HEK293T (cell line): ENCODE measurements around the gene SEL1L3.

Experiments used
- BHLHE40 ChIP-seq: fragments of 450-650 bp; IDR thresholded peaks from 2 replicates; pipeline ENCODE4 v1.6.1; 2016; ENCODE audit warnings: mild to moderate bottlenecking, moderate library complexity, borderline replicate concordance
- CTBP1 ChIP-seq: fragments of 450-650 bp; IDR thresholded peaks from 2 replicates; pipeline ENCODE4 v1.6.1; 2016; ENCODE audit warnings: borderline replicate concordance
- SP1 ChIP-seq: fragments of 450-650 bp; IDR thresholded peaks from 2 replicates; pipeline ENCODE4 v1.6.1; 2017
- SUZ12 ChIP-seq: fragments of 450-650 bp; IDR thresholded peaks from 2 replicates; pipeline ENCODE4 v1.6.1; 2016; ENCODE audit warnings: mild to moderate bottlenecking
- TF ChIP-seq, protein P1 (sequence below): fragments of 450-650 bp; IDR thresholded peaks from 2 replicates; pipeline ENCODE4 v1.6.1; 2016

DNA sequence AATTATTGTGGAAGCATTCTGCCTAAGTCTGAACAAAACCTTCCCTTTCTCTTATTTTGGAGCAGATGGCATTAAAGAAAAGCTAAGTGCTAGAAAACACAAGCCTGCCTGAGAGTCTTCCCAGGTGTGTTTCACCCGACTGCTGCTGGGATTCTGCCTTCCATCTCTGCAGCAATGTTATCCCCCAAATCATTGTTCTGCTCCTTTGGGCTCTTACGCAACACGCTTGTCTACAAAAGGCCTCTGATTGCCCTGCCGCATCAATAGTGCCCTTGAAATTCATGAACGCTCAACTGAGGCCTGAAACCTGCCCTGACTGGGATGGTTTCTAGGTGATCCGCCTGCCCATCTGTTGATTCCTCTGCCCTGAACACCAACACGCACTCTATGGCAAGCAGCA lies 80.3 kb downstream of the SEL1L3 start:
- TF ChIP-seq CTBP1 (no peak), SP1 (no peak), SUZ12 (no peak), BHLHE40 (no peak)
- TF ChIP-seq, protein P1, sequence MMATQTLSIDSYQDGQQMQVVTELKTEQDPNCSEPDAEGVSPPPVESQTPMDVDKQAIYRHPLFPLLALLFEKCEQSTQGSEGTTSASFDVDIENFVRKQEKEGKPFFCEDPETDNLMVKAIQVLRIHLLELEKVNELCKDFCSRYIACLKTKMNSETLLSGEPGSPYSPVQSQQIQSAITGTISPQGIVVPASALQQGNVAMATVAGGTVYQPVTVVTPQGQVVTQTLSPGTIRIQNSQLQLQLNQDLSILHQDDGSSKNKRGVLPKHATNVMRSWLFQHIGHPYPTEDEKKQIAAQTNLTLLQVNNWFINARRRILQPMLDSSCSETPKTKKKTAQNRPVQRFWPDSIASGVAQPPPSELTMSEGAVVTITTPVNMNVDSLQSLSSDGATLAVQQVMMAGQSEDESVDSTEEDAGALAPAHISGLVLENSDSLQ, result no peak
